ENCODE measurements around the gene CEP164.

The CEP164 gene

GRCh38 chr11:117444256-117444655 lies 116.6 kb downstream of the CEP164 start:
- TF ChIP-seq TAF1 (IDR thresholded peaks at IDR 0.05; ENCODE audit: borderline replicate concordance, insufficient read depth, low read length) (no peak), REST (IDR thresholded peaks at IDR 0.05; ENCODE audit: insufficient read depth in 1 of 2, low read depth in 2 of 2, low read length in 2 of 2) (no peak), POLR2AphosphoS5 (IDR thresholded peaks at IDR 0.05; ENCODE audit: low read depth, low read length) (no peak), SIN3A (IDR thresholded peaks at IDR 0.05; ENCODE audit: borderline replicate concordance, insufficient read depth, low read length) (no peak), FOXP2 (optimal IDR thresholded peaks at IDR 0.05; ENCODE audit: borderline replicate concordance, extremely low read depth, extremely low read length, insufficient read depth) (no peak)

GRCh38 chr11:117444711-117445658 lies 117.3 kb downstream of the CEP164 start:
- TF ChIP-seq FOXP2 (optimal IDR thresholded peaks at IDR 0.05; ENCODE audit: borderline replicate concordance, extremely low read depth, extremely low read length, insufficient read depth) (no peak), SIN3A (IDR thresholded peaks at IDR 0.05; ENCODE audit: borderline replicate concordance, insufficient read depth, low read length) (no peak), POLR2AphosphoS5 (IDR thresholded peaks at IDR 0.05; ENCODE audit: low read depth, low read length) (no peak), TAF1 (IDR thresholded peaks at IDR 0.05; ENCODE audit: borderline replicate concordance, insufficient read depth, low read length) (no peak), REST (IDR thresholded peaks at IDR 0.05; ENCODE audit: insufficient read depth in 1 of 2, low read depth in 2 of 2, low read length in 2 of 2) (no peak)

GRCh38 chr11:117449111-117449693 lies 121.5 kb downstream of the CEP164 start:
- TF ChIP-seq POLR2AphosphoS5 (IDR thresholded peaks at IDR 0.05; ENCODE audit: low read depth, low read length): no peak
- no peak for TF ChIP-seq FOXP2 (optimal IDR thresholded peaks at IDR 0.05; ENCODE audit: borderline replicate concordance, extremely low read depth, extremely low read length, insufficient read depth)
- TF ChIP-seq TAF1 (IDR thresholded peaks at IDR 0.05; ENCODE audit: borderline replicate concordance, insufficient read depth, low read length): no peak
- TF ChIP-seq REST (IDR thresholded peaks at IDR 0.05; ENCODE audit: insufficient read depth in 1 of 2, low read depth in 2 of 2, low read length in 2 of 2): no peak
- TF ChIP-seq SIN3A (IDR thresholded peaks at IDR 0.05; ENCODE audit: borderline replicate concordance, insufficient read depth, low read length): no peak

- TF ChIP-seq TAF1 (IDR thresholded peaks at IDR 0.05; ENCODE audit: borderline replicate concordance, insufficient read depth, low read length) (no peak), POLR2AphosphoS5 (IDR thresholded peaks at IDR 0.05; ENCODE audit: low read depth, low read length) (no peak), FOXP2 (optimal IDR thresholded peaks at IDR 0.05; ENCODE audit: borderline replicate concordance, extremely low read depth, extremely low read length, insufficient read depth) (no peak), REST (IDR thresholded peaks at IDR 0.05; ENCODE audit: insufficient read depth in 1 of 2, low read depth in 2 of 2, low read length in 2 of 2) (no peak)
These were observed 126.4 kb downstream of the CEP164 start for GRCh38 chr11:117453886-117454563.
